MM.1S (cell line): ENCODE measurements around the gene VEGFC.

Experiments used
- DNase-seq: peaks from one replicate; pipeline ENCODE4 v3.0.0-alpha.2; 2015
- H2AFZ ChIP-seq: fragments of 300-600 bp; sonication (generic); 2 replicates; pipeline ENCODE4 v1.6.0; 2016; ENCODE audit warnings: antibody characterized with exemption, low read length
- H3F3A ChIP-seq: fragments of 300-600 bp; sonication (generic); 2 replicates; pipeline ENCODE4 v1.6.1; 2016; ENCODE audit warnings: mild to moderate bottlenecking, antibody characterized with exemption, low read length, moderate library complexity, mixed read lengths; ENCODE audit not compliant: insufficient read depth
- H3K27ac ChIP-seq: fragments of 300-600 bp; sonication (generic); 2 replicates; pipeline ENCODE4 v1.5.1; 2016; ENCODE audit warnings: mild to moderate bottlenecking, low read length
- H3K27me3 ChIP-seq: fragments of 300-600 bp; sonication (generic); replicated peaks from 2 replicates; pipeline ENCODE4 v1.6.0; 2016; ENCODE audit warnings: low read length; ENCODE audit not compliant: insufficient read depth
- H3K36me3 ChIP-seq: fragments of 300-600 bp; sonication (generic); replicated peaks from 2 replicates; pipeline ENCODE4 v1.6.1; 2016; ENCODE audit warnings: mild to moderate bottlenecking, low read length, mixed read lengths; ENCODE audit not compliant: insufficient read depth
- H3K4me1 ChIP-seq: fragments of 300-600 bp; sonication (generic); 2 replicates; pipeline ENCODE4 v1.6.1; 2016; ENCODE audit warnings: low read length, mixed read lengths
- H3K4me2 ChIP-seq: fragments of 300-600 bp; sonication (generic); 2 replicates; pipeline ENCODE4 v1.6.0; 2016; ENCODE audit warnings: low read depth, low read length
- H3K4me3 ChIP-seq: fragments of 300-600 bp; sonication (generic); 2 replicates; pipeline ENCODE4 v1.5.1; 2016; ENCODE audit warnings: low read length, mixed read lengths
- H3K79me2 ChIP-seq: fragments of 300-600 bp; sonication (generic); 2 replicates; pipeline ENCODE4 v1.6.1; 2016; ENCODE audit warnings: mixed run types, low read length, mixed read lengths
- H3K9ac ChIP-seq: fragments of 300-600 bp; sonication (generic); 2 replicates; pipeline ENCODE4 v1.6.1; 2016; ENCODE audit warnings: low read length, mixed read lengths
- H3K9me2 ChIP-seq: fragments of 300-600 bp; sonication (generic); replicated peaks from 2 replicates; pipeline ENCODE4 v1.6.1; 2016; ENCODE audit warnings: mild to moderate bottlenecking, low read length, mixed read lengths; ENCODE audit not compliant: insufficient read depth
- H3K9me3 ChIP-seq: fragments of 300-600 bp; sonication (generic); replicated peaks from 2 replicates; pipeline ENCODE4 v1.6.1; 2016; ENCODE audit warnings: mild to moderate bottlenecking, low read length, mixed read lengths; ENCODE audit not compliant: insufficient read depth
- H4K20me1 ChIP-seq: fragments of 300-600 bp; sonication (generic); 2 replicates; pipeline ENCODE4 v1.6.1; 2016; ENCODE audit warnings: mild to moderate bottlenecking, low read length, moderate library complexity, mixed read lengths; ENCODE audit not compliant: insufficient read depth
- CTCF ChIP-seq: fragments of 300-600 bp; sonication (generic); IDR thresholded peaks from 2 replicates; pipeline ENCODE4 v1.5.1; 2016; ENCODE audit warnings: antibody characterized with exemption, low read length, mixed read lengths
- EZH2 ChIP-seq: fragments of 300-600 bp; sonication (generic); optimal IDR thresholded peaks from 2 replicates; pipeline ENCODE3; 2017; ENCODE audit warnings: low read depth, mild to moderate bottlenecking, antibody characterized with exemption, low read length, mixed read lengths
- EZH2phosphoT487 ChIP-seq: fragments of 300-600 bp; sonication (generic); IDR thresholded peaks from 2 replicates; pipeline ENCODE4 v1.6.1; 2018; ENCODE audit warnings: antibody characterized with exemption, low read length

The VEGFC gene

GRCh38 chr4:176784816-176785215 lies 7.9 kb downstream of the VEGFC start:
- H3K79me2 ChIP-seq, result no peaks in the 10 kb centered on the region
- H3K36me3 ChIP-seq, result no peaks in the 10 kb centered on the region
- no peak overlapping the region for H3K27ac ChIP-seq
- DNase-seq, result no peak
- no peak overlapping the region for H3K9ac ChIP-seq
- no peaks in the 10 kb centered on the region for H3K9me3 ChIP-seq
- H3K4me1 ChIP-seq, result no peaks in the 10 kb centered on the region
- no peaks in the 10 kb centered on the region for H3K27me3 ChIP-seq
- no peaks in the 10 kb centered on the region for H3F3A ChIP-seq
- H2AFZ ChIP-seq, result no peak overlapping the region
- TF ChIP-seq EZH2, result no peak
- no peak for TF ChIP-seq EZH2phosphoT487
- TF ChIP-seq CTCF, result no peak
- no peaks in the 10 kb centered on the region for H4K20me1 ChIP-seq
- no peak overlapping the region for H3K4me3 ChIP-seq
- H3K9me2 ChIP-seq, result no peaks in the 10 kb centered on the region
- H3K4me2 ChIP-seq, result no peak overlapping the region

- H2AFZ ChIP-seq, result no peak overlapping the region
- H3K4me2 ChIP-seq, result no peak overlapping the region
- no peak overlapping the region for H3K4me3 ChIP-seq
- no peaks in the 10 kb centered on the region for H3K9me3 ChIP-seq
- no peak for TF ChIP-seq EZH2
- no peak for TF ChIP-seq EZH2phosphoT487
- TF ChIP-seq CTCF, result no peak
- H4K20me1 ChIP-seq, result no peaks in the 10 kb centered on the region
- H3K4me1 ChIP-seq, result no peaks in the 10 kb centered on the region
- no peak for DNase-seq
- H3K79me2 ChIP-seq, result no peaks in the 10 kb centered on the region
- H3K27me3 ChIP-seq, result no peaks in the 10 kb centered on the region
- H3K27ac ChIP-seq, result no peak overlapping the region
- no peak overlapping the region for H3K9ac ChIP-seq
- H3K9me2 ChIP-seq, result no peaks in the 10 kb centered on the region
- no peaks in the 10 kb centered on the region for H3K36me3 ChIP-seq
- H3F3A ChIP-seq, result no peaks in the 10 kb centered on the region
These were observed 9.9 kb downstream of the VEGFC start for GRCh38 chr4:176782794-176783193.

- Histone ChIP-seq H4K20me1 (no peaks in the 10 kb centered on the region), H3K9me2 (no peaks in the 10 kb centered on the region), H3K4me3 (no peak overlapping the region), H3K27ac (no peak overlapping the region), H3K27me3 (no peaks in the 10 kb centered on the region), H3K9ac (no peak overlapping the region), H3K4me1 (no peaks in the 10 kb centered on the region), H3K9me3 (no peaks in the 10 kb centered on the region), H2AFZ (no peak overlapping the region), H3K79me2 (no peaks in the 10 kb centered on the region), H3K4me2 (no peak overlapping the region), H3F3A (no peaks in the 10 kb centered on the region), H3K36me3 (no peaks in the 10 kb centered on the region)
- no peak for TF ChIP-seq EZH2phosphoT487
- no peak for TF ChIP-seq EZH2
- DNase-seq, result no peak
These were observed 10.5 kb downstream of the VEGFC start for GRCh38 chr4:176782191-176782590.

- H3K27ac ChIP-seq, result no peak overlapping the region
- H4K20me1 ChIP-seq, result no peaks in the 10 kb centered on the region
- no peaks in the 10 kb centered on the region for H3K4me1 ChIP-seq
- H2AFZ ChIP-seq, result no peak overlapping the region
- TF ChIP-seq CTCF, result no peak
- TF ChIP-seq EZH2, result no peak
- TF ChIP-seq EZH2phosphoT487, result no peak
- H3F3A ChIP-seq, result no peaks in the 10 kb centered on the region
- H3K4me2 ChIP-seq, result no peak overlapping the region
- DNase-seq, result no peak
- no peaks in the 10 kb centered on the region for H3K79me2 ChIP-seq
- no peaks in the 10 kb centered on the region for H3K27me3 ChIP-seq
- H3K36me3 ChIP-seq, result no peaks in the 10 kb centered on the region
- no peaks in the 10 kb centered on the region for H3K9me2 ChIP-seq
- no peak overlapping the region for H3K4me3 ChIP-seq
- H3K9me3 ChIP-seq, result no peaks in the 10 kb centered on the region
- H3K9ac ChIP-seq, result no peak overlapping the region
These were observed 11.0 kb downstream of the VEGFC start for GRCh38 chr4:176781739-176782100.
